ENCODE data around the gene COX15. TPM values are rescaled to one million over a fixed set of nuclear protein-coding genes. Genes with fewer than 3 reads are reported as not detected.

COX15 gene
- total RNA-seq: 28.4 and 38.6 TPM in 2 replicates

GRCh38 chr10:99732033-99732842, at the start of gene COX15, which contains the start of gene CUTC:
COX15 (minus strand) TSS chr10:99732127; CDS start chr10:99732049, 78 bp downstream.
CUTC (plus strand) TSS chr10:99732234; CDS start chr10:99732349, 115 bp downstream.

Other genes starting within 250 kb of the COX15 start
- gene NKX2-3, start 199.2 kb downstream of the COX15 start, total RNA-seq: not detected in 2 replicates
- gene SLC25A28, start 111.7 kb downstream of the COX15 start, total RNA-seq: 18.0 and 19.5 TPM in 2 replicates
- gene ENTPD7, start 72.6 kb downstream of the COX15 start, total RNA-seq: 43.5 and 52.9 TPM in 2 replicates
- 13.7 and 15.1 TPM in 2 replicates for gene CUTC, start 107 bp upstream of the COX15 start, total RNA-seq
- gene ABCC2, start 50.5 kb upstream of the COX15 start, total RNA-seq: 1.1 and 1.3 TPM in 2 replicates

All from hair follicle dermal papilla cell (primary cell).